HG02870 (cell line): Measurements from ENCODE around the gene ABCC8.
"Not testable (repeated sequence)": the region's sequence is repeated elsewhere in the genome, so short reads cannot be mapped to it uniquely, and the experiment has no call there.

Experiments
- ATAC-seq: cut with Tn5 transposase; IDR thresholded peaks from one replicate; pipeline ENCODE4 v1.9.1; 2021; ENCODE audit warnings: mild to moderate bottlenecking, moderate library complexity; ENCODE audit not compliant: unreplicated experiment

ABCC8 gene

GRCh38 chr11:17432002-17432401 lies 44.6 kb downstream of the ABCC8 start:
- no peak for ATAC-seq

DNA sequence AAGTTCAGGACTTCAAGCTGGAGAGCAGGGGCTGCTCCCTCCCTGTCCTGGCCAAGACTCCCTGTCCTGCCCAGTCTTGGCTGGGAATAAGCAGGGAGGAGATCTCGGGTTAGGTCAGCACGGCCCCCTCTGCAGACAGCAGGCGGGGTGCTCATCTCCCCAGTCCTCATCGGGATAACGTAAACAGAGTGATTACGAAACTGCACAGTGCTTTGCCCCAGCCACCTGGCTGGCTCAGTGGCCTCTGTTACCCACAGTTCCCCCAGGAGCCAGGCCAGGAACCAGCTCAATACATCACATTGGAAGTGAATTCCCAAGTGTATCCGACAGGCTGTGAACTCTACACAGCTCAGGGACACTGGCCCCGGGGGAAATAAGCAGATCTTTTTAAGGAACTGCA lies 45.5 kb downstream of the ABCC8 start:
- ATAC-seq = no peak

DNA sequence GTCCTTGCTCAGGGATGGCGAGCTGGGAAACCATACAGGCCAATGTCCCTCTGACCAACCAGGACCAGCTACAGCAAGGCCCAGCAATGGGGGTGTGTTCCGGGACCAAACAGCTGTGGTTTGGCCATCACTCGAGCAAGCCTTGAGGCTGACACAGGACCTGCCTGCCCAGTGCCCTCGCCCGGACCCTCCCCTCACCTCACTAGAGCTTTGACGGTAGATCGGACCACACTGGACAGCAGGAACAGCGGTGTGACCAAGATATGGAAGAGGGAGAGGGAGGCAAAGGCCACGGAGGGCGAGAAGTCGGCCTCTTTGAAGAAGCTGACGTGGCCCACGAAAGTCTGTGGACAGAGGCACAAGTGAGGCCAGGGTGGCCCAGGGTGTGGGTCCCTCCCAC lies 46.0 kb downstream of the ABCC8 start:
- ATAC-seq = no peak

DNA sequence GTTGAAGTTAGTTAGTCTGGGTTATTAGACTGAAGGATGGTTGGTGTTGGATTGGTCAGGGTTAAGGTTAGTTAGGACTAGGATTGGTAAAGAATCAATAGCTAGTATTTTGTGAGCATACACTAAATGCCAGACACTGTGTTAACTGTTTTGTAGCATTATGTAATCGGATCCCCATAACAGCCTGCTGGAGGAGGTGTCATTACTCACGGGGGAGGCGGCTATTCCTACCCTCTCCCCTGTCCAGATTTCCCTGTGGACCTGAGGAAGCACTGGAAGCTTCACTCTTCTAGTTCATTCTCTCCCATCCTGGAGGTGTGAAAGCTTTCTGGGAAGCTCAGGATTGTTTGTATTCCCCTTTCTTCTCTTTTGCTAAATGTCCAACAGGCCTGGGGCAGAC lies 47.7 kb downstream of the ABCC8 start:
- no peak for ATAC-seq

- no peak for ATAC-seq
Observed at GRCh38 chr11:17428261-17428660, 48.4 kb downstream of the ABCC8 start.

DNA sequence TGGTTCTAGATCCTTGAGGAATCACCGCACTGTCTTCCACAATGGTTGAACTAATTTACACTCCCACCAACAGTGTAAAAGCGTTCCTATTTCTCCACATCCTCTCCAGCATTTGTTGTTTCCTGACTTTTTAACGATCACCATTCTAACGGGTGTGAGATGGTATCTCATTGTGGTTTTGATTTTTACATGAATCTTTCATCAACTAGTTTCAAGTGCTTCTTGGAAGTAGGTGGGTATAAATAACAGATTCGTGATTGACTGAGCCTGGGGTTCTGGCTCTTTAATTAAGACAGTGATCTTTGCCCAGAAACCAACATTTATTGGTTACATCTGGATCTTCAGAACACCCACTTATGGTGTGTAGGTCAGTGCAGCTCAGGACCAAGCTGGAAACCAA lies 50.4 kb downstream of the ABCC8 start:
- not testable (repeated sequence) for ATAC-seq

GRCh38 chr11:17423533-17424310 lies 52.9 kb downstream of the ABCC8 start:
- no peak for ATAC-seq

- no peak for ATAC-seq
Observed at GRCh38 chr11:17421781-17422180, 54.9 kb downstream of the ABCC8 start.

DNA sequence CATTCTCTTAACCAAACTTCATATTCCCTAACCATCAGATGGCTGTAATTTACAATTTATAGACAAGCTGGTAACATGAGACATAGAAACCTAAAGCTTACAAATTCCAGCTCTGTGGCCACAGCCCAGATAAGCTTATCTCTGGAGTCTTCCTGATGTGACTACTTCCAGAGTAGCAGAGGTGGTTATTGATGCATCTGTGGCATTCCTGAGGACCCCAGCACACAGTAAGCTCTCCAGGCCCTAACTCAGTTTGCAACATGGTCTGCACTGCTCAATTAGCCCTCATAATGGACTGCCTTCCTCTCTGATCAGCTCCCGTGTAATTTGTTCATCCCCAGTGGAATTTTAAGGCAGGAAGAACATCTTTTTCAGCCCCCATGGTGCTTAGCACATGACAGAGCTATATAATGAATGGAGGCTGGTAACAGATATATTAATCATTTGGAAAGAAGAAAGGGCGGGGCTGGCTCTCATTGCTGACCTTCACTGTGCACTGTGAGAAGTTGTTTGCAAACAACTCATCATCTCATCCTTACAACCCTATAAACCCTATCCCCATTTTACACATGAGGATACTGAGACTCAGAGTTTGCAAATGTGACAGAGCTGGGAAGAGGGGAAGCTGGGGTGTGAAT lies 58.1 kb downstream of the ABCC8 start:
- no peak for ATAC-seq

GRCh38 chr11:17416492-17416891 lies 60.2 kb downstream of the ABCC8 start:
- no peak for ATAC-seq

DNA sequence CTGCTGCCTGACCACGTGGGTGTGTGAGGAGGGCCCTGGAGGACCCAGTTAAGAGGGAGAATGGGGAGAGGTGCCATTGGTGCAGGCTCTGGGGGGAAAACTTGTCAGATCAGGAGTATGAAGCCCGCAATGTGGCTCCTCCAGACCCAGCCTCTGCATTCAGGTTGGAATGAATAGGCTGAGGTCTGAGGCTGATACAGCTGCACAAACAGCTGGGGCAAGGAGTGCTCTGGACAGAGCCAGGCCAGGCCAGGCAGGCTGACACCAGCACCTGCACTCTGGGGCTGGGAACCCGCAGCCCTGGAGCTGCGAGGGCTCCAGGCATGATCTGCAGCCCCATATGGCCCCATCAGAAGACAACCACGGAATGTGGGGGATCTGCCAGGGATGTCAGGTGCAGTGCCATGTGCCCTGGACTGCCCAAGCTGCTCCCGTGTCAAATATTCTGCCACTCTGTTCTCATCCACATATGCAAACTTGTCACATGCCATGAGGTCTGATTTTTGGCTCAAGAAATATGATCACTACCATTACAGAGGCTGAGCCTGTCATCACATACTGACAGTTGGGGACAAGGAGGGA lies 61.0 kb downstream of the ABCC8 start:
- ATAC-seq = no peak

- ATAC-seq = no peak
Observed at GRCh38 chr11:17414992-17415391, 61.7 kb downstream of the ABCC8 start.

DNA sequence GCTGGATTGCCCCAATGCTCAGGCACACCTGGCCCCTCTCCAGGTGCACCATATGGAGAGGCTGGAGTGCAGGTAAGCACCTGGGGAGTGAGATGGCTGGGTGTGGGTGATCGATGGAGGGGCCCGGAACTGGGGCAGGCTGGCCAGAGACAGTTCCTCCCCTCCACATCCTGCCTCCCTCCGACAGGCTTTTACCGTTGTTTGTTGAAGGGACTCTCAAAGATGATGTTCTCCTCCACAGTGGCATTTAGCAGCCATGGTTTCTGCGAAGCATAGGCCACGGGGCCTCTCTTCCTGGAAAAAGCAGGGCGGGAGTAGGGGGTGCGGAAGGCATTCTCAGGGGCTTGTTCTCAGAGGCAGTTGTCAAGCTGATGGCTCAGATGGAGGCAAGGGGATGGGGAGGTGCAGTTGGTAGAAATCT lies 62.3 kb downstream of the ABCC8 start:
- no peak for ATAC-seq

- no peak for ATAC-seq
Observed at GRCh38 chr11:17413414-17414316, 63.0 kb downstream of the ABCC8 start.

GRCh38 chr11:17412488-17413180 lies 64.0 kb downstream of the ABCC8 start:
- ATAC-seq = no peak

DNA sequence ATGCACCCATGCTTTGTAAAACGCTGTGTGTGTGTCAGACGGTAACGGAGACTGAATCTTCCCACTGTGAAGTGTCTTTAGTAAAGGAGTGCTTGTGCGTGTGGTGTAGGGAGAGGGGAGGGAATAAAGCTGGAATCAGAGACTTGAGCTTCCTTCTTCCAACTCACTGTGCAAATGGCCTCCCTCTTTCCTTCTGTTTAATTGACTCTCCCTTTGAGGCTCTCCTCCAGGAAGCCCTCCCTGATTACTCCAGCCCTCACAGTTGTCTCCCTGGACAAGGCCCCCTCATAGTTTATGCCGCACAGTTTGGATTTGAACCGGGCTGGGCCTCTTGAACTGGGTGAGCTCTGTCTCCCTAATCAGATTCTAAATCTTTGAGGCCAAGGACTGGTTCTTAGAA lies 65.2 kb downstream of the ABCC8 start:
- no peak for ATAC-seq

GRCh38 chr11:17410606-17411379 lies 65.9 kb downstream of the ABCC8 start:
- ATAC-seq = no peak

GRCh38 chr11:17408641-17409040 lies 68.0 kb downstream of the ABCC8 start:
- no peak for ATAC-seq

DNA sequence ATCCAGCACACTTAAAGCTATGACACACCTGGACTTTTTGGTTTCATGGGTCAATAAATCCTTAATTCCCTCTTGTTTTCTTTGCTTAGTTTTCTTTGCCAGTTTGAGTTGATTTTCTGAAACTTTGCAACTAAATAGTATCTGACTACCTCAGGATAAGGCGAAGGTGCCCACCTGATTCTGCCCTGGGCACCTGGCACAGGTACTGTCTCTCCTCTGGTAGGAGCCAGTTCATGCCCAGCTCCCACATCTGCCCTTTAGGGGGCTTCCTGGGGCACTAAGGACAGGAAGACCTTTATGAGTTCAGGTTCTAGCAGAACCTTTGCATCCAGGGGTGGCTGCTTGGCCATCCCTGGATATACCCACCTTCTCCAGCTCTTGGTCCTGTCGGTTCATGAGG lies 68.6 kb downstream of the ABCC8 start:
- ATAC-seq = no peak

DNA sequence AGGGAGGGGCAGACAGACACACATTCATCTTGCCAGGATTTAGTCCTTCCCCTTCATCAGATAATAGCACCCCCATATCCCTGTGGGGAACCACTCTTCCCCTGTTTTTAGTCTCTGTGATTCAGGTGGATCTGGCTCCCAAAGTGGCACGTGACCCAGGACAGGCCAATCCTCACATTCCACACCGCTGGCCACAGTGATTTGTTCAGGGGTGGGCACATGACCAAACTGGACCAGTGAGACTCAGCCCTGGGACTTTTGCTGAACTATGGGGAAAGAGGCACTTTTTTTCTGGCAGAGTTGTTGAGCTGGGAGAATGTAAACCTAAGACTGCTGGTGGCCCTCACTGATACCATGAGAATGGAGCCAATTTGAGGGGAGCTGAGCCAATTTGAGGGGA lies 69.1 kb downstream of the ABCC8 start:
- no peak for ATAC-seq
